ENCODE measurements around the gene WDR37.

WDR37 gene

DNA sequence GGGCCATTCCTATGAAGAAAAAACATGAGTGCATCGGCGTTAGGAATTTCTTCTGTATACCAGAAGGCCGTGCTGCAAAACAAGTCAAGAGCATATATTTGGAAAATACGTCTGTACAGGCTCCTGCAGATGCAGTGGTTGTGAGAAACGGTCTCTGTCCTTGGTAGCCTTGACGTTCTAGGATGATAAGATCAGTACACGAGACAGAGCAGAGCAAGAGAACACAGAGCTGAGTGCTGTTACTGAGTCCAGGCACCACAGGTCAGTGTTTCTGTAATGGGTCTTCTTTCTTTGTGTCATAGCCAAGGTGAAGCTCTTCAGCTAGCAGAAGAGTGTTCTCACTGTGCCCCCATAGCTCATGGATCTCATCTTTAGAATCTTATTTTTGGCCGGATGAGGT is 62.8 kb downstream of the WDR37 start:
- H3K36me3 ChIP-seq (ENCODE audit: control insufficient read depth in 2 of 2, insufficient read depth in 1 of 2, low read length in 2 of 2): peaks cover 2 to 79% of the 10 kb centered on the region in 2 experiments; a peak in 2 of 3 replicates
- no peaks in the 10 kb centered on the region for H3K9me3 ChIP-seq (ENCODE audit: control insufficient read depth, insufficient read depth, low read depth, low read length)
- CTCF ChIA-PET: no interaction called here
- no peak overlapping the region for H3K4me3 ChIP-seq (ENCODE audit: low read depth, low read length)
- no peaks in the 10 kb centered on the region for H3K4me1 ChIP-seq (ENCODE audit: control insufficient read depth, insufficient read depth, low read length)
- POLR2A ChIA-PET: no interaction called here
- H3K27ac ChIP-seq (ENCODE audit: extremely low read depth, low read depth, low read length): no peak overlapping the region
- TF ChIP-seq, protein P1, sequence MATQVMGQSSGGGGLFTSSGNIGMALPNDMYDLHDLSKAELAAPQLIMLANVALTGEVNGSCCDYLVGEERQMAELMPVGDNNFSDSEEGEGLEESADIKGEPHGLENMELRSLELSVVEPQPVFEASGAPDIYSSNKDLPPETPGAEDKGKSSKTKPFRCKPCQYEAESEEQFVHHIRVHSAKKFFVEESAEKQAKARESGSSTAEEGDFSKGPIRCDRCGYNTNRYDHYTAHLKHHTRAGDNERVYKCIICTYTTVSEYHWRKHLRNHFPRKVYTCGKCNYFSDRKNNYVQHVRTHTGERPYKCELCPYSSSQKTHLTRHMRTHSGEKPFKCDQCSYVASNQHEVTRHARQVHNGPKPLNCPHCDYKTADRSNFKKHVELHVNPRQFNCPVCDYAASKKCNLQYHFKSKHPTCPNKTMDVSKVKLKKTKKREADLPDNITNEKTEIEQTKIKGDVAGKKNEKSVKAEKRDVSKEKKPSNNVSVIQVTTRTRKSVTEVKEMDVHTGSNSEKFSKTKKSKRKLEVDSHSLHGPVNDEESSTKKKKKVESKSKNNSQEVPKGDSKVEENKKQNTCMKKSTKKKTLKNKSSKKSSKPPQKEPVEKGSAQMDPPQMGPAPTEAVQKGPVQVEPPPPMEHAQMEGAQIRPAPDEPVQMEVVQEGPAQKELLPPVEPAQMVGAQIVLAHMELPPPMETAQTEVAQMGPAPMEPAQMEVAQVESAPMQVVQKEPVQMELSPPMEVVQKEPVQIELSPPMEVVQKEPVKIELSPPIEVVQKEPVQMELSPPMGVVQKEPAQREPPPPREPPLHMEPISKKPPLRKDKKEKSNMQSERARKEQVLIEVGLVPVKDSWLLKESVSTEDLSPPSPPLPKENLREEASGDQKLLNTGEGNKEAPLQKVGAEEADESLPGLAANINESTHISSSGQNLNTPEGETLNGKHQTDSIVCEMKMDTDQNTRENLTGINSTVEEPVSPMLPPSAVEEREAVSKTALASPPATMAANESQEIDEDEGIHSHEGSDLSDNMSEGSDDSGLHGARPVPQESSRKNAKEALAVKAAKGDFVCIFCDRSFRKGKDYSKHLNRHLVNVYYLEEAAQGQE (tag by site-specific recombination; IDR thresholded peaks at IDR 0.05): peak; percentile 44; the same call in 1 of the 2 replicates
- TF ChIP-seq, protein P2, sequence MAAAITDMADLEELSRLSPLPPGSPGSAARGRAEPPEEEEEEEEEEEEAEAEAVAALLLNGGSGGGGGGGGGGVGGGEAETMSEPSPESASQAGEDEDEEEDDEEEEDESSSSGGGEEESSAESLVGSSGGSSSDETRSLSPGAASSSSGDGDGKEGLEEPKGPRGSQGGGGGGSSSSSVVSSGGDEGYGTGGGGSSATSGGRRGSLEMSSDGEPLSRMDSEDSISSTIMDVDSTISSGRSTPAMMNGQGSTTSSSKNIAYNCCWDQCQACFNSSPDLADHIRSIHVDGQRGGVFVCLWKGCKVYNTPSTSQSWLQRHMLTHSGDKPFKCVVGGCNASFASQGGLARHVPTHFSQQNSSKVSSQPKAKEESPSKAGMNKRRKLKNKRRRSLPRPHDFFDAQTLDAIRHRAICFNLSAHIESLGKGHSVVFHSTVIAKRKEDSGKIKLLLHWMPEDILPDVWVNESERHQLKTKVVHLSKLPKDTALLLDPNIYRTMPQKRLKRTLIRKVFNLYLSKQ (tag by site-specific recombination; IDR thresholded peaks at IDR 0.05; ENCODE audit: borderline replicate concordance): no peak

DNA sequence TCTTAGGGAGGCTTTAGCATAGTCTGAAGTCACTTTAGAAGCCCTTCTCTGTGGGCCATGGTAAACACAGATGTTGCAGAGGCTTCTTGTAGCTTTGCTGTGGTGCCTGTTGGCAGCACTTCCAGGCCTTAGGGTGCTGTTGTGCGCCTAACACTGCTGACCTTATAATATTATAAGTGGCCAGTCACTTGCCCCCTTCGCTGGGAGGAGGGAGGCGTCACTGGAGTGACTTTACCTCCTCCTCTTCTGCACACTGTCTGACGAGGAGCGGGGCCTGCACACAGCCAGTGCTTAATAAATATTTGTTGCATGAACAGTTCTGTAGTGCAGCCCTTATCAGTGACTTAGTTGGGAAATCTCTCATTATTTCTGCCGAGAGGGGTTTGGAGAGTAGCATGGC is 63.3 kb downstream of the WDR37 start:
- H3K4me3 ChIP-seq (ENCODE audit: low read depth, low read length): no peak overlapping the region
- ChIA-PET CTCF (no interaction called here), POLR2A (no interaction called here)
- no peaks in the 10 kb centered on the region for H3K9me3 ChIP-seq (ENCODE audit: control insufficient read depth, insufficient read depth, low read depth, low read length)
- no peak overlapping the region for H3K27ac ChIP-seq (ENCODE audit: extremely low read depth, low read depth, low read length)
- no peaks in the 10 kb centered on the region for H3K4me1 ChIP-seq (ENCODE audit: control insufficient read depth, insufficient read depth, low read length)
- peaks cover 0 to 80% of the 10 kb centered on the region in 2 experiments; a peak in 2 of 3 replicates for H3K36me3 ChIP-seq (ENCODE audit: control insufficient read depth in 2 of 2, insufficient read depth in 1 of 2, low read length in 2 of 2)
- 0 out of 2 replicates have a peak, but pooled peaks have one; percentile 27 for TF ChIP-seq ZNF239 (tag by site-specific recombination; IDR thresholded peaks at IDR 0.05)
- TF ChIP-seq, protein P3, sequence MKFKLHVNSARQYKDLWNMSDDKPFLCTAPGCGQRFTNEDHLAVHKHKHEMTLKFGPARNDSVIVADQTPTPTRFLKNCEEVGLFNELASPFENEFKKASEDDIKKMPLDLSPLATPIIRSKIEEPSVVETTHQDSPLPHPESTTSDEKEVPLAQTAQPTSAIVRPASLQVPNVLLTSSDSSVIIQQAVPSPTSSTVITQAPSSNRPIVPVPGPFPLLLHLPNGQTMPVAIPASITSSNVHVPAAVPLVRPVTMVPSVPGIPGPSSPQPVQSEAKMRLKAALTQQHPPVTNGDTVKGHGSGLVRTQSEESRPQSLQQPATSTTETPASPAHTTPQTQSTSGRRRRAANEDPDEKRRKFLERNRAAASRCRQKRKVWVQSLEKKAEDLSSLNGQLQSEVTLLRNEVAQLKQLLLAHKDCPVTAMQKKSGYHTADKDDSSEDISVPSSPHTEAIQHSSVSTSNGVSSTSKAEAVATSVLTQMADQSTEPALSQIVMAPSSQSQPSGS (tag by site-specific recombination; IDR thresholded peaks at IDR 0.05; ENCODE audit: low read depth): no peak

DNA sequence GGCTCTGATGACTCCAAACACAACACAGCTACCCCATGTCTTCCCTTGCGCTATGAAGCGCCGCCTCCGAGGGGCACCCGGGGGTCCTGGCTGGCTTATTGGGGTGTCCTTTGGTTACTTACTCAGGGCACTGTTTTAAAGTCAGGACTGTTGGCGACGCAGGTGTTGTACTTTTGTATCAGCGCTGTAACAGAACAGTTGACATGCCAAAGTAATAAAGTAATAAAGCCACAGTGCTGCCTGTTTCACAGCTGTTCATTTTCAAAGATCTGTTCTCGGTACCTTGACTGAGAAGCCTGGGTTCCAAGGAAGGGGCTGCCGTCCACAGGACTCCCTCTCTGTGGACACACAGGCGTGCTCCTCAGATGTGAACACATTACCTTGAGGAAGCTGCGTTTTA is 64.1 kb downstream of the WDR37 start:
- H3K4me1 ChIP-seq (ENCODE audit: control insufficient read depth, insufficient read depth, low read length): no peaks in the 10 kb centered on the region
- TF ChIP-seq TRIM28 (IDR thresholded peaks at IDR 0.05; ENCODE audit: borderline replicate concordance, low read length): no peak
- no peak for TF ChIP-seq ZSCAN30 (tag by site-specific recombination; IDR thresholded peaks at IDR 0.05)
- no peak for TF ChIP-seq ZNF341 (tag by site-specific recombination; IDR thresholded peaks at IDR 0.05; ENCODE audit: low read depth)
- no peak for TF ChIP-seq ZNF37A (tag by site-specific recombination; IDR thresholded peaks at IDR 0.05)
- TF ChIP-seq, protein P4, sequence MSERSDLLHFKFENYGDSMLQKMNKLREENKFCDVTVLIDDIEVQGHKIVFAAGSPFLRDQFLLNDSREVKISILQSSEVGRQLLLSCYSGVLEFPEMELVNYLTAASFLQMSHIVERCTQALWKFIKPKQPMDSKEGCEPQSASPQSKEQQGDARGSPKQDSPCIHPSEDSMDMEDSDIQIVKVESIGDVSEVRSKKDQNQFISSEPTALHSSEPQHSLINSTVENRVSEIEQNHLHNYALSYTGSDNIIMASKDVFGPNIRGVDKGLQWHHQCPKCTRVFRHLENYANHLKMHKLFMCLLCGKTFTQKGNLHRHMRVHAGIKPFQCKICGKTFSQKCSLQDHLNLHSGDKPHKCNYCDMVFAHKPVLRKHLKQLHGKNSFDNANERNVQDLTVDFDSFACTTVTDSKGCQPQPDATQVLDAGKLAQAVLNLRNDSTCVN (tag by site-specific recombination; optimal IDR thresholded peaks at IDR 0.05): no peak
- no peaks in the 10 kb centered on the region for H3K9me3 ChIP-seq (ENCODE audit: control insufficient read depth, insufficient read depth, low read depth, low read length)
- H3K27ac ChIP-seq (ENCODE audit: extremely low read depth, low read depth, low read length): no peak overlapping the region
- ChIA-PET POLR2A (interaction anchor here (0.6 kb wide), 1 partner anchor 133 kb away, joined by 4 read pairs; no protein-coding TSS in a partner anchor), CTCF (interaction anchor here (0.6 kb wide), 1 partner anchor 64 kb away, joined by 3 read pairs; the partner anchor contains the start of gene WDR37)
- H3K4me3 ChIP-seq (ENCODE audit: low read depth, low read length): no peak overlapping the region
- H3K36me3 ChIP-seq (ENCODE audit: control insufficient read depth in 2 of 2, insufficient read depth in 1 of 2, low read length in 2 of 2): peaks cover 0 to 84% of the 10 kb centered on the region in 2 experiments; a peak in 2 of 3 replicates

Measured in HEK293 (cell line).